ENCODE results near the gene ANO3. TPM values are rescaled to one million over a fixed set of nuclear protein-coding genes. Genes with fewer than 3 reads are reported as not detected.

The ANO3 gene
- total RNA-seq, 4 donors from 2014 or later: 1.6 to 14.3 (median 4.3) TPM

DNA sequence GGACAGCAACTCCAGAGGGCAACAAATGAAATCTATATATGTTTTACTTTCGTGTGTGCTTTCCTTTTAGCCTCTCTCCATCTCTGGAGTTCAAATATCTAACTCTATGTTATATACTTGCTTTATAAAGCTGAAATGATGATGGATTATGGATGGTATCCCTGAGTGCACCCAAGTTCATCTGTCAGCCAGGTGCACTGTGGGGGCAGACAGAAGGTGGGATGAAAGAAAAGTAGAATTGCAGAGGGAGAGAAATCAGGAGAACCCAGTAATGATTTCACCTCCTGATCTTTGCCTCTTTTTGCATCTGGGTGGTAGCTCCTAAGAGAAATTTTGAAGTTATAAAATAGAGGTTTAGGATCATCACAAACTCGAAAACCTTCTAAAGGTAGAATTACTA lies 237.7 kb downstream of the ANO3 start:
- TF ChIP-seq, protein P1, sequence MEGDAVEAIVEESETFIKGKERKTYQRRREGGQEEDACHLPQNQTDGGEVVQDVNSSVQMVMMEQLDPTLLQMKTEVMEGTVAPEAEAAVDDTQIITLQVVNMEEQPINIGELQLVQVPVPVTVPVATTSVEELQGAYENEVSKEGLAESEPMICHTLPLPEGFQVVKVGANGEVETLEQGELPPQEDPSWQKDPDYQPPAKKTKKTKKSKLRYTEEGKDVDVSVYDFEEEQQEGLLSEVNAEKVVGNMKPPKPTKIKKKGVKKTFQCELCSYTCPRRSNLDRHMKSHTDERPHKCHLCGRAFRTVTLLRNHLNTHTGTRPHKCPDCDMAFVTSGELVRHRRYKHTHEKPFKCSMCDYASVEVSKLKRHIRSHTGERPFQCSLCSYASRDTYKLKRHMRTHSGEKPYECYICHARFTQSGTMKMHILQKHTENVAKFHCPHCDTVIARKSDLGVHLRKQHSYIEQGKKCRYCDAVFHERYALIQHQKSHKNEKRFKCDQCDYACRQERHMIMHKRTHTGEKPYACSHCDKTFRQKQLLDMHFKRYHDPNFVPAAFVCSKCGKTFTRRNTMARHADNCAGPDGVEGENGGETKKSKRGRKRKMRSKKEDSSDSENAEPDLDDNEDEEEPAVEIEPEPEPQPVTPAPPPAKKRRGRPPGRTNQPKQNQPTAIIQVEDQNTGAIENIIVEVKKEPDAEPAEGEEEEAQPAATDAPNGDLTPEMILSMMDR (IDR thresholded peaks at IDR 0.05; ENCODE audit: low read depth): no peak

DNA sequence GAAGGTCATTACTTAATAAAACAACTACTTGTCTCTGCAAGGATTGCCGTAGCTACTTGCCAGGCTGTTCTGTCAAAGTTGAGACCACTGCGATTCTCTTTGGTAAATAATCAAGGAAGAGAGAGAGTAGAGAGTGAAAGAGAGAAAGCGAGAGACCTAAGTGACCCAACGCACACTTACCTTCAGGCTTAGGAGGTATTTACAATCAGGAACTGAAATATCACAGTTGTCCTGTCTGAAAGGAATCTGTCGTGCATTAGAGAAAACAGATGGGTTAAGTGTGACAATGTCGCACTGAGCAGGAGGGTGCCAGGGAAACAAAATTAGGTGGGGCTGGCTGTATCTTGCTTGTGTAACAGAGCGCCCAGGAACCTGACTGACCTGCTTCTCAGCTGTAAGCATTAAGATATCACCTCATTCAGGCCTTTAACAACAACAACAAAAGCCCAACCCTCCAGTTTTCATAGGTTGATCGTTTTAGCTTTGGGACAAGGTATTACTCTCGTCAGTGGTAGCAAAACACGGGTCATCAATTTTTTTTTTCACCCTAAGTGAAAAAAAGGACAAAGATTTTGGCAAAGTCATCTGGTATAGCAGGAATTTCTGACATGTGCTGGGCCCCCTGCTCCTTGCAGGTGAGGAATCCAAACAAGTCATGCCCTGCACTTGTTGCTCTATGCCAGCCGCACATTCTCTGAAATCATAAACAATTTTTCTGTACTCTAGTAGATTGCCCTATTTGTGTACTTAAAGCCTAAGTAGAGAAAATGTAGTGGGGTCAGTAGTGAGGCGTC lies 240.1 kb downstream of the ANO3 start, which contains the start of gene MUC15:
MUC15 (minus strand) TSS at position 403 of the 794 bp plus-strand sequence. CDS start 5,169 bp downstream, outside the sequence.
- TF ChIP-seq, protein P1 (IDR thresholded peaks at IDR 0.05; ENCODE audit: low read depth): no peak

DNA sequence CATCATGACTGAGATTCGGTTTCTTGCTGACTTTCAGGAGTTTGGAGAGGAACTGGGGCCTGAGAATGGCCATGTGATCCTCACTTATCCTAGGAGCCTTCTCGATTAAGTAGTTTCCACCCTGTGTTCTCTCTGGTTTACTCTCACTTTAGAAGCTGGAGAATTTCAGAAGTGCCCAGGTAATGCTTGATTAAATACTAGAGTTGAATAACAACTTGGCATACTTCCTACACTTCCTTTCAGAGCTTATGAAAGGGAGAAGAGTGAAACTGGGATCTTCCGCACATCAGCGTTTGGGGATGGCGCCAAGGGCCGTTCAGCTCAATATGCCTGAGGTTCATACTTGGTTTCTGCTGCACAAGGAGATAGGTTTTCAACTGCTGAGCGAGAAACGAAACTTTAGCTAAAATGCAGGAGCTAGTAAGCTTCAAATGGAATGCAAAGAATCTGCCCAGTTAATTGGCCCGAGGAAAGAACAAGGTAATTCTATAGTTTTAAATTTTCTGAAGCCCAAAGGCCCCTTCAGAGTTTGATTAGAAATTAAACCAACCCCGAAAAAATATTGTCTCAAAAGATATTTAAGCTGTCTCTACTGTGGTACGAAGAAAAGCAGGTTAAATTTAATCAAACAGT lies 241.0 kb downstream of the ANO3 start:
- TF ChIP-seq, protein P1 (IDR thresholded peaks at IDR 0.05; ENCODE audit: low read depth): no peak

DNA sequence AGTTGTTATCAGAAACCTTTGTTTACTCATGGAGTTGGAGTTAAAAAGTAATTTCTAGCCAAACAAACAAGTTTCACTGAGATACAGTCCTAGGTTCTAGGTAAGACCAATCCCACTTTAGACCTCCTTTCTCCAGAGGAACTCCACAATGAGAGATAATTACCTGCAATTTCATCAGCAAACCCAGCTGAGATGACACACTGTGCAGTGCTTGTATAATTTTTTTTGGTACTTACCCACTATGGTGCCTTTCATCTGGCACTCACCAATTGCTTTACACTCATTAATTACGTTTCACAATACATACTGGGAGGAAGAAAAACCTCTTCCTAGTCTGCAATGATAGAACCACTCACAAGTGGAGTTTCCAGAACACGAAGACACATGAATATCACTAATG lies 242.0 kb downstream of the ANO3 start:
- TF ChIP-seq, protein P1 (IDR thresholded peaks at IDR 0.05; ENCODE audit: low read depth): no peak

DNA sequence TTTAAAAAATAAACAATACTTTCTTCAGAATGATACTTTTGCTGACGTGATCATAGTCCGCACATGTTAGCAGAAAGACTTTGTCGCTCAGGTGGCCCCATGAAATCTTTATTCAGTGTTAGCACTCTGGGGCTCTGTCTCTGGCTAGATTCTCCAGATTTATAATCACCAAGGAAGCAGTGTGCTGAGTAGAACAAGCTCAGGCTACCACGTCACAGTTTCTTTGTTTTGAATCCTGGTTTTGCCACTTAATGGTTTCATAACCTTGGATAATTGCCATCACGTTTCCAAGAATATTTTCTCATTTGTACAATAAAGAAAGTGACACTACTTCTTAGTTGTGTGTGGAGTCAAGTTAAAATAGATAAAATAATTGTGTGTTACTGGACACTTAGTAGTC lies 244.0 kb downstream of the ANO3 start:
- TF ChIP-seq, protein P1 (IDR thresholded peaks at IDR 0.05; ENCODE audit: low read depth): no peak

DNA sequence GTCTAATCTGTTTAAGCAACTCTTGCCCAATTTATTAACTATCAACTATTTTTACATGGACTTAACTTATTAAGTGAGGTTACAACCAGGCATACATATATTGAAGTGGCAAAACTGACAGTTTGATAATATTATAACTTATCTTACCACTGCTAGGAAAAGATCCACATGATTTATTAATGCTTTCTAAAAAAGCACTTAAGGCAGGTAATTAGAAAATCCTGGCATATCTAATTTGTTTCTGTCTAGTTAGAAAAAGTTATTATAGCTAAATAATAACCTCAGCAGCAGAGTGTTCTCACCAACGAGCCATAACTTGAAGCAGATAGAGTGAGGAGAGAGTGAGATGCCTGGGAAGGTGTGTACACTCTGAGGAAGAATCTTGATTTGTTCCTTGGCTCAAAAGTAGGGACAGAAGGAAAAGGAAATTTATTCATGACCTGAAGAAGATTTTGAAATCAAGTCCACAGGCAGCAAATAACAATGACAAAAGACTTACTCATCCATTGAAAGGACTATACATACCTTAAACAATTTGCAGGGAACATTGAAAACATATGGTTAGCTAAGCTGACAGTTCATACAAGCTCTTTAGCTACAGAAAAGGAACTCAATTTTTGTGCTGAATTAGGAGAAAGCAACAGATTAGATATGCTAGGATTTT lies 247.2 kb downstream of the ANO3 start:
- TF ChIP-seq, protein P1 (IDR thresholded peaks at IDR 0.05; ENCODE audit: low read depth): no peak

DNA sequence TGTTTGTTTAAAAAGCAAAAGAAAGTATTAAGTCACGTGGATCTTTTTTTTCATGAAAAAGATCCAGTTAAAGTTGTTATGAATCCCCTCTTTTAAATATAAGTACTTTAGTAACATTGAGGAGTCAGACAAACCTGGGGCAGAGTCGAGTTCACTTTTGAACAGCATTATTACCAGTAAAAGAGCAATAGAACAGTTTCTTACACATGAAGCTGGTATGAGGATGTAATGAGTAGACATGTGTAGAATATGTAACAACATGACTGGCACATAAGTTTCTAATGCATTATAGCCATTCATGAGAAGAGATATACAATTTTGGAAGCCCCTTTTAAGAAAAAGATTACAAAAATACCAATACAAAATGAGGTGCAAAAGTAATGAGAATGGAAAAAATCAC lies 247.8 kb downstream of the ANO3 start:
- TF ChIP-seq, protein P1 (IDR thresholded peaks at IDR 0.05; ENCODE audit: low read depth): no peak
